PC-3 (cell line): ENCODE data around the gene CEP104.

Experiments
- EZH2 ChIP-seq: fragments of 300-600 bp; sonication (generic); IDR thresholded peaks from one replicate; pipeline ENCODE4 v1.6.1; 2017; ENCODE audit warnings: antibody characterized with exemption, mild to moderate bottlenecking, low read length; ENCODE audit not compliant: unreplicated experiment
- TF ChIP-seq, protein P1 (sequence below): fragments of 300-600 bp; sonication (generic); conservative IDR thresholded peaks from 2 replicates; pipeline ENCODE4 v1.5.1; 2017; ENCODE audit warnings: antibody characterized with exemption, low read depth, mild to moderate bottlenecking, low read length

DNA sequence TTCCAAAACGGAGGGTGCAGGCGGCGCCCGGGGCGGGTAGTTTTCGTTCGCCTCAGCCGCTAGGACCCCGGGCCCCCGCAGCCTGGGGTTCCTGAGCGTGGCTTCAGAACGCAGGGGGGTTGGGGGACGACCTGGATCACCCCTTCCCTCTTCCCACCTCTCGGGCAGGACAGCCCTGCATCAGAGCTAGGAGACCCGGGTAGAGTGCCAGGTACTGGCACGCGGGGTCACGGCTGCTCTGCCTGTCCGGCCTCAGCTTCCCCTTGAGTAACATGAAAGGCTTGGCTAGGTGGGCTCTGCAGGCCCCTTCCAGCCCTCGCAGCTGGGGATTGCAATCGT is 749 bp upstream of the CEP104 start:
- TF ChIP-seq EZH2: no peak
- TF ChIP-seq, protein P1, sequence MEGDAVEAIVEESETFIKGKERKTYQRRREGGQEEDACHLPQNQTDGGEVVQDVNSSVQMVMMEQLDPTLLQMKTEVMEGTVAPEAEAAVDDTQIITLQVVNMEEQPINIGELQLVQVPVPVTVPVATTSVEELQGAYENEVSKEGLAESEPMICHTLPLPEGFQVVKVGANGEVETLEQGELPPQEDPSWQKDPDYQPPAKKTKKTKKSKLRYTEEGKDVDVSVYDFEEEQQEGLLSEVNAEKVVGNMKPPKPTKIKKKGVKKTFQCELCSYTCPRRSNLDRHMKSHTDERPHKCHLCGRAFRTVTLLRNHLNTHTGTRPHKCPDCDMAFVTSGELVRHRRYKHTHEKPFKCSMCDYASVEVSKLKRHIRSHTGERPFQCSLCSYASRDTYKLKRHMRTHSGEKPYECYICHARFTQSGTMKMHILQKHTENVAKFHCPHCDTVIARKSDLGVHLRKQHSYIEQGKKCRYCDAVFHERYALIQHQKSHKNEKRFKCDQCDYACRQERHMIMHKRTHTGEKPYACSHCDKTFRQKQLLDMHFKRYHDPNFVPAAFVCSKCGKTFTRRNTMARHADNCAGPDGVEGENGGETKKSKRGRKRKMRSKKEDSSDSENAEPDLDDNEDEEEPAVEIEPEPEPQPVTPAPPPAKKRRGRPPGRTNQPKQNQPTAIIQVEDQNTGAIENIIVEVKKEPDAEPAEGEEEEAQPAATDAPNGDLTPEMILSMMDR: no peak
